Measurements from ENCODE around the gene FTCD.
"Not testable (repeated sequence)": the region's sequence is repeated elsewhere in the genome, so short reads cannot be mapped to it uniquely, and the experiment has no call there.

FTCD gene

DNA sequence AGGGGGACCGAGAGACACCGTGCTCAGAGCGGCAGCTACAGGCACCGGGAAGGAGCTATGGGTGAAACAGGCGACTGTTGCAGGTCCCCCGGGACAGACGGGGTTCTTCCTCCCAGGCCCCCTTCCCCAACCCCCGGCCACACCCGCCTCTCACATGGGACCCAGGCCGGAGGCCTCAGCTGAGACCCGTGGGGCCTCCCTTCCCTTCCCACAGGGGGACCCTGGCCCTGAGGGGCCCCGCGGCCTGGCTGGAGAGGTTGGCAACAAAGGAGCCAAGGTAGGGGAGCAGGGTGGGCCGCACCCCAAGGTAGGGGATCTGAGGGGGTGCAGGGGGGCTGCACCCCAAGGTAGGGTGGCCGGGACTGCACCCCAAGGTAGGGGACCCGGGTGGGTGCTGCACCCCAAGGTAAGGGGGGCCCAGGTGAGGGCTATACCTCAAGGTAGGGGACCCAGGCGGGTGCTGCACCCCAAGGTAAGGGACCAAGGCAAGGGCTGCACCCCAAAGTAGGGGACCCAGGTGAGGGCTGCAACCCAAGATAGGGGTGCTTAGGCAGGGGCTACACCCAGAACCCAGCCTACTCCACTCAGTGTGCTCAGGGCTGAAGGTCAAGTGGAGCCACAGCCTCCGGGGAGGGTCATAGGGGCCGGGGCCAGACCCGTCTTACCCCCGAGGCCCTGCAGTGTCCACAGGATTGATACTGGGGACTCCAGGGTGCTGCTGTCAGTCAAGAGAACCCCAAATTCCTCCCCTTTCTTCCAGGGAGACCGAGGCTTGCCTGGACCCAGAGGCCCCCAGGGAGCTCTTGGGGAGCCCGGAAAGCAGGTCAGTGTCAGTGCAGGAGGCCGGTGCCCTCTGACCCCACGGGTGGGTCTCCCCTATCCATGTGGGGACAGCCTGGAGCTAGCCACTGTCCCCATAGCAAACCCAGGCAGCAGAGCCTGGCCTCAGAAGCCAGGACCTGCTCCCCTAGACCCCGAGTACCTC is 34.8 kb downstream of the FTCD start:
- DNase-seq: peak; percentile 6

DNA sequence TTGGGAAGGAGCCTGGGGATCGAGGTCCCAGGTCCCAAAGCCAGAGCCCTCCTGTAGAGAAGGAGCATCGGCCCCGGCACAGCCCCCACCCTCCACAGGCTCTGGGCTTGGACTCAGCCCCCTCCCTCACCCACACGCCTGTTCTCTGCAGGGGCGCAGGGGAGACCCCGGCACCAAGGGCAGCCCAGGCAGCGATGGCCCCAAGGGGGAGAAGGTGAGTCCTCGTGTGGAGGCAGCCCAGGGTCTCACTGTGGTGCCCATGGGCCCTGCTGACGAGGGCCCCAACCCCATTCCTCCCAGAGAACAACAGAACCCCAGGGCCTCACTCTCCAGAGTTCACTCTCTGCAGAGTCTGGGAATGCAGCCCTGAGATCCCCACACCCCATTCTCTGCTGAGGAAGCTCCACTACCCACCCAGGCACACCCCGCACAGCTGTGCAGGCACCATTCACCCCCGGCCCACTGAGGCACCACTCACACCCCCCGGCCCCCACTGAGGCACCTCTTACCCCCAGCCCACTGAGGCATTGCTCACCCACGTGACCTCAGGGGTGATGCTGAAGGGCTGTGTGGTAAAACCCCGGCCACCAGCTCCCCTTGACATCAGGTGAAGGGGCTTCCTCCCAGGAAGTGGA is 35.6 kb downstream of the FTCD start:
- DNase-seq: peak; percentile 12

DNA sequence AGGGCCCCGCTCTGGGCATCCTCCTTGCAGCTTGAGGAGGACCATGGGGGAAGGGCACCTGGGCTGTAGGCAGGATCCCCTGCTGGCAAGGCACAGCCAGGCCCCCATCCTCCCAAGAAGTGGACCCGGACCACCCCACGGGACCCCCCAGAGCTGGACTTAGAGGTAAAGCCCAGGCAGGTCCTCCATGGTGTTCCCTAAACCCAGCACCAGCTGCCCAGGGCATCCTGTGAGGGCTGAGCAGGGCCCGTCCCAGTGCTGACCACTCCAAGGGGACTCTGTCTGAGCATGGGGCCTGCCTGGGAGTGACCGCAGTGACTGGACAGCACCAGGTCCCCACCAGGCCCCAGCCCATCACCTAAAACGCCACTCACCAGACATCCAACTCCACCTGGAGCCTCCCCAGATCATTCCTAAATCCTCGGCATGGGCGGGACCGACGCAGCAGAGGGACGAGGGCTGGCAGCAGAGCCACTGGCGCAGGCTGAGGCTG is 36.2 kb downstream of the FTCD start:
- DNase-seq: peak; percentile 9

DNA sequence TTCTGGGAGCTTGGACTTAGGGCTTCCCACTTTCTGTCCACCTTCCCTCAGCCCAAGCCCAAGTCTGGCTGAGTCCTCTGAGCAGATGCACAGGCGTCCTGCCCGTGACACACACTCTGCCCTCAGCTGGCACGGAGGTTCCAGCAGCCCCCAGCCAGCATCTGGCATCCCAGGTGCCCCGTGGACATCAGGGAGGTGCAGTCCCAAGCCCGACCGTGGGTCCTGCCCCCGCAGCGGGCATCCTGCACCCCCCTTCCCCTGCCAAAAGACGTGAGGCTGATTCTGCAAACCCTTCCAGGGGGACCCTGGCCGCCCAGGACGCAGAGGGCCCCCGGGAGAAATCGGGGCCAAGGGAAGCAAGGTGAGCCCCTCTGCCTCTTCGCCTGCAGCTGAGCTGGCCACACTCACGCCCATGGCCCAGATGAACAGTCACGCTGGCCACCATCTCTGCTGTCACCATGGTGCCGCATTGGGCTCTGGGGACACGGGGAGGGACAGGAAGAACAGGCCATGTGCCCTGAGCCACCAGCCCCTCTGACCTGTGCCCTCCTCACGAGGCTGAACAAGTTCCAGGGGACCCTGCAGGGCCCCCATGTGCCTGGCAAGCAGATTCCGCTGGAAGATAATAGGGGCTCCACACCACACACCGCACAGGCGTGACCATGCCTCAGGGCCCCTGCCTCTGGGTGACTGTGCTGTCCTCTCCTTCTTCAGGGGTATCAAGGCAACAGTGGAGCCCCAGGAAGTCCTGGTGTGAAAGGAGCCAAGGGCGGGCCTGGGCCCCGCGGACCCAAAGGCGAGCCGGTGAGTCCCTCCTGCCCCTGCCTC is 36.8 kb downstream of the FTCD start:
- peak; percentile 11 for DNase-seq

DNA sequence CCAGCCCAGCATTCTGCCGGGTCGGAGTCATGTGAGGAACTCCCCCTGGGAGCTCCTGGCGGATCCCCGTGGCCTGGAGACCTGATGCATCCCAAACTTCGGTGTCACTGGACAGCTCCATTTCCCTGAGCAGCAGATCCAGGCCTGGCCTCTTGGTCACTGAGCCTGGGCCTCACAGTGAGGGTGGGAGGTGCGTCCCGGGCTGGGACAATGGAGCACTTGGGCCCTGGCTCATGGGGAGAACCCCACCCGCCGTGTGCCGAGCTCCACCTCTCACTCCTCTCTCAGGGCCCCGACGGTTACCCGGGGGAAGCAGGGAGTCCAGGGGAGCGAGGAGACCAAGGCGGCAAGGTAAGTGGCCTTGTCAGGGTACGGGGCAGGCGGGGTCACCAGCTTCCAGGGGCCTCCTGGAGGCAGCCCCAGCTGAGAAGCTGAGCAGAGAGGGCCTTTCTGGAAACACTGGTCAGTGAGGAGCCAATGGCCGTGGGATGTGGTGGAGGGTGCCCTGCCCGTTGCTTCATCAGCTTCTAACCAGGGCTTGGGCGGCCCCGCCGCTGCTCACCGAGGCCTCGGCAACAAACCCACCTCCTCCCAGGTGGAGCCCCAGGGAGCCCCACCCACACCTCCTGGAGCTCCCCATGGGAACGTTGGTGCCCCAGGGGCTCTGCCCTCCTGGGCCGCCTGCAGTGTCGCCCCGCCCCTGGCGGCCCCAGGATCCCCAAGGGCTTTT is 37.6 kb downstream of the FTCD start:
- DNase-seq: peak; percentile 16

DNA sequence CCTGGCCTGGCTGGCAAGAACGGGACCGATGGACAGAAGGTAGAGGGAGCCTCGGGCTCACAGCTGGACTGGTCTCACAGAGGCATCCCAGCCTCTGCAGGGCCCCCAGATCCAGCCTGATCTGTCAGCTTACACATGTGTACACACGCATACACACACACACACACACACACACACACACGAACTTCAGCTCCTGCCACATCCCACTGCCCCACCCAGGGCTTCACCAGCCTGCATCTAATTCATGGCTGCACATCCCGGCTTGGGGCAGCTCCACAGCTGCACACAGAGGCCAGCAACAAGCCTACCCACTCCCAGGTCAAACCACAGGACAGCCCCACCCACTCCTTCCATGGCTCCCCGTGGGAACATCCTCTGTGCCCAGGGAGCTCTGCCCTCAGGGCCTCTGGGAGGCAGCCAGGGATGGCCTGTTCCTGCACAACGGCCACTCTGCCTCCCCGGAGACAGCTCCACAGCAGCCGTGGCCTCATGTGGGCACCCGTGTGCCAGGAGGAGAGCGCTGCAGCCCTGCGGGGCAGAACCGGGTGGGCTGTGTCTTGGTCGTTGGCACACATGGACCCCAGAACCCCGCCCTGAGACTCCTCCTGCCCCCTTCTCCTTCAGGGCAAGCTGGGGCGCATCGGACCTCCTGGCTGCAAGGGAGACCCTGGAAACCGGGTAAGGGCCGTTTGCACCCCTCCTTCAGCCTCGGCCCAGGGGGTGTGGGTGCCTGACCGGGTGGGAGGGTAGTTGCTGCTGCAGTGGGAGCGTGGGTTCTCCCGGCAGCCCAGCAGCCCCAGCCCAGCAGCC is 38.4 kb downstream of the FTCD start:
- peak; percentile 10 for DNase-seq

DNA sequence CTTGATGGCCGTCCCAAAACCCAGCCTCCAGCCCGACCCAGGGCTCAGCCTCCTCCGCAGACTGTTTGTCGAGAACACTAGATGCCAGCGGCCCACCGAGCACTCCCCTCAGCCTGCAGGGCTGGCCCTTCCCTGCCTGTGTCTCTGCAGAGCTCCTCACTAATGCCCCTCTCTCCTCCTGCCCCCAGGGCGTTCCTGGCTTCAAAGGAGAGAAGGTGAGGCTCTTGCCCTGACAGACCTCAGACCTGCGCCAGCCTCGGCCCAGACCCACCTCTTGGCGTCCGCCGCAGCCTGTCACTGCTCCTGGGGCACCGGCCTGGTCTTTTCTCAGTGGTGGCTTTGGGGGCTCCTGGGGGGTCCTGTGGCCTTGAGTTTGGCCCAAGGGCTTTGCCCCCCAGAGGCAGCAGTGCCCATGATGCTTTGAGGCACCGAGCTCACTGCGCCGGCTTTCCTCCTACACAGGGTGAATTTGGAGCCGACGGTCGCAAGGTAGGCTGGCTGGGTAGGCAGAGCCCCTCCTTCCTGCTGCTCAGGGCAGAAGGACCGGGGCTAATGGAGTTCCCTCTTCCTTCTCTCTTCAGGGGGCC is 39.1 kb downstream of the FTCD start:
- DNase-seq: peak; percentile 10

DNA sequence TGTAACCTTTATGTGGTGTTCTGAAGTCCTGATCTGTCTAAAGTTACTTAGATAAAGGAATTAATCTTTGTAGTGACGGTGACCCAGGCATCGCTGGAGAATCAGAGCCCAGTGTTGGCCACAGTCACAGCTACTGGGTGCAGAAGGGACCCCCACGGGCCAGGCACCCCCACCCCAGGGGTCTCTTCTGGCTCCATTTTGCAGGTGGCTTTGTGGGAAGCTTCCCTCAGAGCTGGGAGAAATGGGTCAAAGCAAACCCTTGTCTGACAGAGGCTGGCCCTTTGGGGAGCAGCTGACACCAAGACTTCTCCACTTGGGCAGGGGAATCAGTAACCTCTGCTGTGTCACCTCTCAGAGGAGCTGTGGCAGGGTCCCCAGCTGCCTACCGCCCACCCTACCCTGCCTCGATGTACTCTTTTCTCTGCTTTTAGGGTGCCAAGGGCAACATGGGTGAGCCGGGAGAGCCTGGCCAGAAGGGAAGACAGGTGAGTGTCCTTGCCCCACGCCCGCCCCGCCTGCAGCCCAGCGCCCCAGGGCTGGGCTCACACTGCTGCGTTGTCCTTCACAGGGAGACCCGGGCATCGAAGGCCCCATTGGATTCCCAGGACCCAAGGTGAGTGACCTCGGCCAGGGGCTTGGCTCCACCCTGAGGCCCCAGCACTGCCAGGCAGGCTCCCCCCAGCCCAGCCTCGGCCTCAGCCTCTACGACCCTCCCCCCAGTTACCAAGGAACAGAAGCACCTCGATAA is 39.8 kb downstream of the FTCD start:
- DNase-seq: no peak

DNA sequence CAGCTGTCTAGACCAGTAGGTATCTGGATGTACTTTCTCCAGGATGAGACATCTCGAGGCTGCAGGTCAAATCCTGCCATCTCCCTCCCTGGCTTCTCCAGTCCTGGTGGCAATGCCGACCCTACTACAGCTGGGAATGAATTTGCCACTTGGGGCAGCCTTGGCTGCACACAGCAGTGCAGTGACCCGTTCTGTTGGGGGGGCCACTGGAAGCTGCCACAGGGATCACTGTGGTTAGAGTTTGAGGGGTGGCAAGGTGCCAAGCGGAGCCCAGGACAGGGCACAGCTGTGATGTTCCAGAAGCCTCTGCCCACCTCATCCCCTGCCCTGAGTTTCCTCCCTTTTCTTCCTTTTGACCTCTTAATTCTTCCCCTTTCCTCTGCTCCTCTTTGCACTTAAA is 40.4 kb downstream of the FTCD start:
- DNase-seq: no peak

DNA sequence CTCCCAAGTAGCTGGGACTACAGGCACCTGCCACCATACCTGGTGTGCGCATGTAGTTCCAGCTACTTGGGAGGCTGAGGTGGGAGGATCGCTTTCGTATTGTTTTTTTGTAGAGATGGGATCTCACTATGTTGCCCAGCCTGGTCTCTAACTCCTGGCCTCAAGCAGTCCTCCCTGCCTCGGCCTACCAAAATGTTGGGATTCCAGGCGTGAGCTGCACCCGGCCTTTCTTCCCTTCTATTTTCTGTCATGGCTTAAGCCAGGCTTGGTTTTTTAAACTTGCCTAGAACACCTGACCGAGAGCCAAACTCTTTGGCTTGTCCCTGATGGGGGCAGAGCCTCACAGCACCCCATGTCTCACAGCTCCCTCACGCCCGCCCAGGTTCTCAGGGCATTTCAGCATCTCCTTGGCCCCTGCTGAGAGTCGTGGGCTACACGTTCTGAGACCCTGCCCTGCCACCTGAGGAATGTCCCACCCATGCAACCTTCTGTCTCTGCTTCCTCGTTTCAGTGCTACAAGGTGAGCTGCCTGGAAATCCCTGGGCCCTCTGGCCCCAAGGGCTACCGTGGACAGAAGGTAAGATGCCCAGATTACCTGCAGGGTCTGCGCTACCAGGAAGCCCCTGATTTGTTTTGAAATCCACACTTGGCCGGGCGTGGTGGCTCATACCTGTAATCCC is 41.7 kb downstream of the FTCD start:
- peak; percentile 4 for DNase-seq

DNA sequence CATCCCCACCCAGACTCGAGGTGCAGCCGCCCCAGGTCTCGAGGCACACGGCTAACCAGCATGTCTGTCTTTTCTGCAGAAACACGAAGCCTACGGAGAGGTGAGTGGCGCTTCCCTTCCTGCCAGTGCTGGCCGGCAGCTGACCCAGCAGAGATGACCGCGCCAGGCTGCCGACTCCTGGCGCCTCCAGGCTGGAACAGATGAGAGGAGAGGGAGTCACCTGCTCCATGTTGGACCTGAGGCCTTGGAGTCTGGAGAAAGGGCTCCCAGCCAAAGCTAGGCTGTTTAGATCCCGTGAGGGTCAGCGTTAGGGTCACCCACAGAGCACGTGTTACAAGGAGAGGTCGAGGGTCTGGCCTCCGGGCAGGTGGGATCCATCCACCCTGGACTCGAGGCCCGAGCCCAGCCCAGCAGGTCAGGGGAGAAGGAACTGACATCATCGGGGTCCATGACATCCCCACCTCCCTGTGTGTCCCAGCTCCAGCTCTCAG is 42.6 kb downstream of the FTCD start:
- no peak for DNase-seq

DNA sequence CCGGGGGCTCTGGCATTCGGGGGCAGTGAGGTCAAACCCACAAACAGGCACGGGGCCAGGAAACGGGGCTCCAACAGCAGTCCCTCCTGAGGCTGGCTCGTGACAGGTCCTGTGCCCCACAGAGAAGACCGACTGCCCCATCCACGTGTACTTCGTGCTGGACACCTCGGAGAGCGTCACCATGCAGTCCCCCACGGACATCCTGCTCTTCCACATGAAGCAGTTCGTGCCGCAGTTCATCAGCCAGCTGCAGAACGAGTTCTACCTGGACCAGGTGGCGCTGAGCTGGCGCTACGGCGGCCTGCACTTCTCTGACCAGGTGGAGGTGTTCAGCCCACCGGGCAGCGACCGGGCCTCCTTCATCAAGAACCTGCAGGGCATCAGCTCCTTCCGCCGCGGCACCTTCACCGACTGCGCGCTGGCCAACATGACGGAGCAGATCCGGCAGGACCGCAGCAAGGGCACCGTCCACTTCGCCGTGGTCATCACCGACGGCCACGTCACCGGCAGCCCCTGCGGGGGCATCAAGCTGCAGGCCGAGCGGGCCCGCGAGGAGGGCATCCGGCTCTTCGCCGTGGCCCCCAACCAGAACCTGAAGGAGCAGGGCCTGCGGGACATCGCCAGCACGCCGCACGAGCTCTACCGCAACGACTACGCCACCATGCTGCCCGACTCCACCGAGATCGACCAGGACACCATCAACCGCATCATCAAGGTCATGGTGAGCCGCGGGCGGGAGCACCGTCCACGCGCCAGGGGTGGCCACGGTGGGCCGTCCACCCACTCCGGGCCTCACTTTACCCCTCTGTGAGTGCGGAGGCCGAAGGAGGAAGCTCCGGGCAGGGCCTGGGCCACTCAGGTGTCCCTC is 43.3 kb downstream of the FTCD start:
- DNase-seq: peak; percentile 12

DNA sequence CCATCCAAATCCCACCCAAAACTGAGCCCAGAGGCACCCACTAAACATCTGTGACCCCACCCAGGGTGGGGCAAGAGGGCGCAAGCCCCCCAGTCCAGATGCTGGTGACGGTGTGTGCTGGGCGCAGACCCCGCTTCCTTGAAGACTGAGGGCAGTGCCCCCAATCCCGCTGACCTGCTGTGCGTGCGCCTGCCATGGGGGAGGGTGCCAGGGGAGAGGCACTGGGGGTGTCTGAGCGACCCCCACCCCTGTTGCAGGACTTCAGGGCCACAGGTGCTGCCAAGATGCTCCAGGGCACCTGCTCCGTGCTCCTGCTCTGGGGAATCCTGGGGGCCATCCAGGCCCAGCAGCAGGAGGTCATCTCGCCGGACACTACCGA is 44.2 kb downstream of the FTCD start:
- peak; percentile 5 for DNase-seq

DNA sequence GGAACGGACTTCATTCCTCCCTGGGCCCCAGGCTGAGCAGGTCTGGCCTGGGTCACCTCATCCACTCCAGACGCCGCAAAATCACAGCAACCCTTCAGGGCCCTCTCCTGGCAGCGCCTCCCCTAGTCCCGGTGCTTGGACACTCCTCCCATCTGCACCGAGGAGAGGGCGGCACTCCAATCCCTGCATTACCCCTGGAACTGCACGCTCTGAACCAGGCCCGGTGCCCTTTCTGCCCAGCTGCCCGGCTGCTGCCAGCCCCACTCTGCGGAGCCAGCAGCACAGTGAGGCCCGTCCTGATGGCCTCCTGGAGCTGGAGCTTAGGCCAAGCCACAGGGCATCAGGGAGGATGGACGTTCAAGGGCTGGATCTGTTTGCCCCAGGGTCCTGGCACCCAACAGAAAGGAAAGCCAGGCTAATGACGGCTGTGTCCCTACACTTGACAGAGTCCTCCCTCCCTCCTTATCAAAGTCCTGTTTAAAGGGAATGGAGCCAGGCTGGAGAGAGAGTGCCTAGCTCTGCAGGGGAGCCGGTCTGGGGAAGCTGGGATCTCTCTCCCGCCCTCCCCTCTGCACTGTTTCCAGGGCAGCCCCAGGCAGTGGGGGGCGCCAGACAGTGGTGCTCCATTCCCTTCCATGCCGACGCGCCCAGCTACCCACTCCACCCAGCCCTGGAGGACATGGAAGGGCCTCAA is 44.7 kb downstream of the FTCD start:
- peak; percentile 8 for DNase-seq

DNA sequence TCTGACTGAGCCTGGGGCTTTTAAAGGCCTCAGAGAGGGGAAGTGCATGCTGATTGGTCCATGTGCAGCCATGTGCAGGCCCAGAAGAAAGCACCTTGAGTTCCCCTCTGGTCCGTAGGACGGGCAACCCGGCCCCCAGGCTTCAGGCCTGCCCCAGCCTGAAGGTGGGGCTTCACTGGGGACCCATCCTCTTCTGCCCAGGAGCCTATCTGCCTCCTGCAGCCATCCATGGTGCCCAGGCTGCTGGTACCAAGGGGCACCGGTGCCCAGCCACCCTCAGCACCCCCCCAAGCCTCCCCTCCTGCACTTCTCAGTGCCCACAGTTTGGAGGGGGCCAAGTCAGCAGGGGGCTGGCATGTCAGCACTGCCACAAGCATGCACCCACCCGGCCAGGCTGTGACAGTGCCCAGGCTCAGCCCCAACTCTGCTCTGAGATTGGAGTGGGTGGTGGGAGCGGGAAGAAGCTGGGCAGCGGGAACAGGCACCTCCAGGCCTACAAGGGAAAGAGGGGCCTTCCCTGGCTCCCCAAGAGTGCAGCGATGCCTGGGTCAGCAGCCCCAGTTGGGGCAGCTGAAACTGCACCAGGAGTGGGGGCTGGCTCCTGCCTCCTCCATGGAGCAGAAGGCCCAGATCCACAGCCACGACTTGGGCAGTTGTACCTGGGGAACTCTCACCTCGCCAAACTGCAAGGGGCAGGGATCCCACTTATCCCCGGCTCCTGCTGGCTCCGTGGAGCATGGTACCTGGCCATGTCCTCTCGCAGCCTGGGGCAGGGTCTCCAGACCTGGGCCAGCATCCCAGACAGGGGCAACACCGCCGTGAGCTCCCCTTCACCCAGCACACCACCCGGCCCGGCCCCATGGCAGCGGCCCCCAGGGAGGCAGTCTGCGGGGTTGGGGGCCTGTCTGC is 45.8 kb downstream of the FTCD start:
- peak; percentile 11 for DNase-seq

DNA sequence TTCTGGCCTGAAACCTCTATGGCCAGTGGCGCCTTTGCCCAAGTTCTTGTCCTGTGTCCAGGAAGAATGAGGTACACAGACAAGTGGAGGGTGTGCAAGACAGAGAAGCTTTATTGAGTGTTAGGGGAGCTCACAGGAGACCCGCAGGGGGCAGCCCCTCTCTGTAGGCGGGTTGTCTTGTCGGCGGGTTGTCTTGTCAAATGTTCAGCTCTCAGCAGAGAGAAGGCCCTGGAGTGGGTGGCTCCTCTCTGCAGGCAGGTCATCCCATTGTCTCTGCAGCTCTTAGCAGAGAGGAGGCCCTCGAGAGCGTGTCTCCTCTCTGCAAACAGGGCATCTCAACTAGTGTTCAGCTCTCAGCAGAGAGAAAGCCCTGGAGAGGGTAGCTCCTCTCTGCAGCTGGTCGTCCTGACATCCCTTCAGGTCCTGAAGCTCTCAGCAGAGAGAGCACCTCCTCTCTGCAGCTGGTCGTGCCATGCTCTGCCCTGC is 46.5 kb downstream of the FTCD start:
- peak; percentile 4 for DNase-seq

DNA sequence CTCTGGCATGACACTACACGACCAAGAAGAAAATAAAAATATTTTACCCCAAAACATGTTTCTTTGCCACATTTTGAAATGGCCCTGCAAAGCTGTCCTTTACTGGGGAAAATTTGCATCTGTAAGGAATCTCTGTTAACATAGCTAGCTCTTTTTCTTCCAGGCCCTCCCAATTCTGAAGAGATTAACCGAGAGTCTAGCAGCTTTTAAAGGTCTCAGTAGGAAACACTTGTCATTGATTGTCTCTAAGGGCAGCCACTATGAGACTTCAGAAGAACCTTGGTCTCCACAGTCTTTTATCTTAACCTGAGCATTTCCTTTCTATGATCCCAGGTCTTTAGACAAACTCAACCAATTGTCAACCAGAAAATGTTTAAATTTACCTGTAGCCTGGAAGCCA is 48.0 kb downstream of the FTCD start:
- DNase-seq: not testable (repeated sequence)
